ENCODE data around the gene ELL. TPM values are rescaled to one million over a fixed set of nuclear protein-coding genes. Genes with fewer than 3 reads are reported as not detected.

The ELL gene
- total RNA-seq, 1 donor, result 19.9 TPM

- TF ChIP-seq CTCF (IDR thresholded peaks at IDR 0.05; ENCODE audit: insufficient read depth, low read depth, low read length), result peak; percentile 49
- peak; percentile 51 for DNase-seq (ENCODE audit: low read depth)
- no peak overlapping the region for H3K4me3 ChIP-seq (ENCODE audit: low read depth, low read length)
Observed at GRCh38 chr19:18488838-18489626, 32.8 kb downstream of the ELL start.

GRCh38 chr19:18488403-18488723 is 33.5 kb downstream of the ELL start:
- no peak for DNase-seq (ENCODE audit: low read depth)
- no peak overlapping the region for H3K4me3 ChIP-seq (ENCODE audit: low read depth, low read length)

GRCh38 chr19:18487576-18488402 is 34.1 kb downstream of the ELL start:
- no peak for DNase-seq (ENCODE audit: low read depth)
- H3K4me3 ChIP-seq (ENCODE audit: low read depth, low read length), result no peak overlapping the region

More at GRCh38 chr19:18488403-18488723, 33.5 kb downstream of the ELL start:
- peak; percentile 28 for TF ChIP-seq CTCF (IDR thresholded peaks at IDR 0.05; ENCODE audit: insufficient read depth, low read depth, low read length)

GRCh38 chr19:18486746-18487145 is 35.1 kb downstream of the ELL start:
- no peak for TF ChIP-seq CTCF (IDR thresholded peaks at IDR 0.05; ENCODE audit: insufficient read depth, low read depth, low read length)
- no peak overlapping the region for H3K4me3 ChIP-seq (ENCODE audit: low read depth, low read length)
- no peak for DNase-seq (ENCODE audit: low read depth)

More at GRCh38 chr19:18487576-18488402, 34.1 kb downstream of the ELL start:
- no peak for TF ChIP-seq CTCF (IDR thresholded peaks at IDR 0.05; ENCODE audit: insufficient read depth, low read depth, low read length)

- no peak for TF ChIP-seq CTCF (IDR thresholded peaks at IDR 0.05; ENCODE audit: insufficient read depth, low read depth, low read length)
- no peak overlapping the region for H3K4me3 ChIP-seq (ENCODE audit: low read depth, low read length)
- no peak for DNase-seq (ENCODE audit: low read depth)
Observed at GRCh38 chr19:18484992-18485391, 36.9 kb downstream of the ELL start.

- H3K4me3 ChIP-seq (ENCODE audit: low read depth, low read length), result no peak overlapping the region
- DNase-seq (ENCODE audit: low read depth), result peak; percentile 41
- TF ChIP-seq CTCF (IDR thresholded peaks at IDR 0.05; ENCODE audit: insufficient read depth, low read depth, low read length), result no peak
Observed at GRCh38 chr19:18483119-18483890, 38.6 kb downstream of the ELL start.

All from fibroblast of villous mesenchyme (primary cell).